OCI-LY1 (cell line): ENCODE measurements around the gene CSMD2.

Experiments
- EZH2 ChIP-seq: fragments of 200-600 bp; sonication (generic), shearing (Covaris generic); IDR thresholded peaks from 2 replicates; pipeline ENCODE4 v1.8.0; 2017; ENCODE audit warnings: borderline replicate concordance, mixed run types, mild to moderate bottlenecking, antibody characterized with exemption, low read length, moderate library complexity, mixed read lengths
- TF ChIP-seq, protein P1 (sequence below): fragments of 200-600 bp; sonication (generic), shearing (Covaris generic); IDR thresholded peaks from 2 replicates; pipeline ENCODE4 v1.5.1; 2017; ENCODE audit warnings: mild to moderate bottlenecking, antibody characterized with exemption, low read length, moderate library complexity, mixed read lengths

DNA sequence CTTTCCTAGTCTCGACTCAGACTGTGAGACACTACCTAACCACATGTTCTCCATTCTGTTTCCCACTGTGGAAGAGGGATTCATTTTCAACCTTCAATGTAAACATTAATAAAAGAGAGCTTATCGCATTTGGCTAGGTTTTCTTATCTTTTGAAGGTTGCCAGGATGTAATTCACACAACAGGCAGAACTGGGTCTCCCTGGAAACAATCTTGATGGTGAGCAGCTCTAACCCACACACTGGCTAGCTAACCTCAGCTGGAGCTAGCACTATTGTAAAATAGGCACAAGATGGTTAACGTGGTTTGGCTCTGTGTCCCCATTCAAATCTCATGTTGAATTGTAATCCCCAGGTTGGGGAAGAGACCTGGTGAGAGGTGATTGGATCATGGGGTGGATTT lies 617.5 kb downstream of the CSMD2 start:
- TF ChIP-seq, protein P1, sequence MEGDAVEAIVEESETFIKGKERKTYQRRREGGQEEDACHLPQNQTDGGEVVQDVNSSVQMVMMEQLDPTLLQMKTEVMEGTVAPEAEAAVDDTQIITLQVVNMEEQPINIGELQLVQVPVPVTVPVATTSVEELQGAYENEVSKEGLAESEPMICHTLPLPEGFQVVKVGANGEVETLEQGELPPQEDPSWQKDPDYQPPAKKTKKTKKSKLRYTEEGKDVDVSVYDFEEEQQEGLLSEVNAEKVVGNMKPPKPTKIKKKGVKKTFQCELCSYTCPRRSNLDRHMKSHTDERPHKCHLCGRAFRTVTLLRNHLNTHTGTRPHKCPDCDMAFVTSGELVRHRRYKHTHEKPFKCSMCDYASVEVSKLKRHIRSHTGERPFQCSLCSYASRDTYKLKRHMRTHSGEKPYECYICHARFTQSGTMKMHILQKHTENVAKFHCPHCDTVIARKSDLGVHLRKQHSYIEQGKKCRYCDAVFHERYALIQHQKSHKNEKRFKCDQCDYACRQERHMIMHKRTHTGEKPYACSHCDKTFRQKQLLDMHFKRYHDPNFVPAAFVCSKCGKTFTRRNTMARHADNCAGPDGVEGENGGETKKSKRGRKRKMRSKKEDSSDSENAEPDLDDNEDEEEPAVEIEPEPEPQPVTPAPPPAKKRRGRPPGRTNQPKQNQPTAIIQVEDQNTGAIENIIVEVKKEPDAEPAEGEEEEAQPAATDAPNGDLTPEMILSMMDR: no peak
- TF ChIP-seq EZH2: no peak
